Thyroid gland (tissue), 4 donors: ENCODE results near the gene DDX24. TPM values are rescaled to one million over a fixed set of nuclear protein-coding genes. Genes with fewer than 3 reads are reported as not detected.

Experiments
- DNase-seq, 2 donors: peaks; one replicate each; pipeline ENCODE4 v3.0.0-alpha.2; 2019
- H3K27ac ChIP-seq, 3 donors: fragments of 200-600 bp; sonication (generic); 1 replicate in 2 of 3; 2 replicates in 1 of 3; pipeline ENCODE4 v1.5.1; 2016 to 2019; ENCODE audit warnings: mild to moderate bottlenecking in 1 of 3, moderate library complexity in 1 of 3
- H3K27me3 ChIP-seq: fragments of 200-600 bp; sonication (generic); one replicate; pipeline ENCODE4 v1.5.1; 2019
- H3K36me3 ChIP-seq, 2 donors: fragments of 200-600 bp; sonication (generic); one replicate each; pipeline ENCODE4 v1.5.1; 2016 to 2019
- H3K4me1 ChIP-seq, 2 donors: fragments of 200-600 bp; sonication (generic); one replicate each; pipeline ENCODE4 v1.5.1; 2017 to 2019
- H3K4me3 ChIP-seq, 3 donors: fragments of 200-600 bp; sonication (generic); replicated peaks in 1 of 3; 1 replicate in 2 of 3; 2 replicates in 1 of 3; pipeline ENCODE4 v1.5.1; 2016; ENCODE audit warnings: mild to moderate bottlenecking in 1 of 3
- H3K9me3 ChIP-seq: fragments of 200-600 bp; sonication (generic); one replicate; pipeline ENCODE4 v1.5.1; 2017
- CTCF ChIP-seq, 6 experiments: fragments of 200-600 bp in 3 of 6; fragments of 450-650 bp in 3 of 6; sonication (generic) in 3 of 6; IDR thresholded peaks; one replicate each; pipeline ENCODE4 v1.5.1; 2016 to 2019; ENCODE audit warnings: antibody characterized with exemption in 6 of 6, mild to moderate bottlenecking in 2 of 6, inconsistent platforms in 1 of 6, moderate library complexity in 1 of 6
- POLR2A ChIP-seq, 2 donors: fragments of 450-650 bp; IDR thresholded peaks; one replicate each; pipeline ENCODE4 v1.6.1; 2017; ENCODE audit warnings: antibody characterized with exemption in 2 of 2, mild to moderate bottlenecking in 2 of 2, moderate library complexity in 1 of 2
- WGBS, 2 donors: methylation state at CpG; one replicate each; pipeline ENCODE4 v1.1.5; 2017; 5-methylcytosine and 5-hydroxymethylcytosine counted together
- intact Hi-C: fragments of 100-400 bp; cut with DNase I; formaldehyde crosslinking; loops from one replicate; pipeline ENCODE4 v1.15.1; 2023
- total RNA-seq, 4 donors: library from RNA; depleted of rRNA; stranded (reverse); fragments of >200 nt; gene quantifications; one replicate each; pipeline ENCODE4 v1.2.3, GENCODE V29; 2016

Gene DDX24
- total RNA-seq, 4 donors from 2014 or later: 139 to 209 (median 193) TPM

- TF ChIP-seq CTCF (IDR thresholded peaks at IDR 0.05) (no peak), POLR2A (IDR thresholded peaks at IDR 0.05) (no peak)
- intact Hi-C loops: no loop called here
- Histone ChIP-seq H3K4me1 (peaks cover 0 to 9% of the 10 kb centered on the region in 2 donors), H3K9me3 (no peaks in the 10 kb centered on the region), H3K27ac (no peak overlapping the region), H3K27me3 (no peaks in the 10 kb centered on the region), H3K4me3 (no peak overlapping the region), H3K36me3 (peaks cover 56 to 60% of the 10 kb centered on the region in 2 donors)
- DNase-seq: no peak
- WGBS, 2 donors: 83 to 95% methylated on average over 7 of the region's 7 CpGs
Measured at GRCh38 chr14:94046696-94047250, 34.2 kb downstream of the DDX24 start.

GRCh38 chr14:94045563-94046345 lies 35.2 kb downstream of the DDX24 start:
- H3K4me1 ChIP-seq: peaks cover 0 to 12% of the 10 kb centered on the region in 2 donors
- no peak overlapping the region for H3K4me3 ChIP-seq
- TF ChIP-seq CTCF (IDR thresholded peaks at IDR 0.05) (no peak), POLR2A (IDR thresholded peaks at IDR 0.05) (no peak)
- 92 to 94% methylated on average over 15 to 19 of the region's 19 CpGs for WGBS, 2 donors
- intact Hi-C loops: no loop called here
- no peak overlapping the region for H3K27ac ChIP-seq
- no peaks in the 10 kb centered on the region for H3K9me3 ChIP-seq
- DNase-seq: no peak
- no peaks in the 10 kb centered on the region for H3K27me3 ChIP-seq
- H3K36me3 ChIP-seq: peaks cover 47 to 50% of the 10 kb centered on the region in 2 donors

- WGBS, 2 donors: 92 to 97% methylated on average over 8 of the region's 8 CpGs
Measured at GRCh38 chr14:94045101-94045500, 35.9 kb downstream of the DDX24 start.

GRCh38 chr14:94044476-94045091 lies 36.4 kb downstream of the DDX24 start:
- intact Hi-C loops: no loop called here
- no peak overlapping the region for H3K27ac ChIP-seq
- peaks cover 0 to 12% of the 10 kb centered on the region in 2 donors for H3K4me1 ChIP-seq
- TF ChIP-seq CTCF (IDR thresholded peaks at IDR 0.05): no peak
- no peak for TF ChIP-seq POLR2A (IDR thresholded peaks at IDR 0.05)
- H3K9me3 ChIP-seq: no peaks in the 10 kb centered on the region
- no peak for DNase-seq
- 92 to 94% methylated on average over 10 to 19 of the region's 20 CpGs for WGBS, 2 donors
- peaks cover 35 to 38% of the 10 kb centered on the region in 2 donors for H3K36me3 ChIP-seq
- no peaks in the 10 kb centered on the region for H3K27me3 ChIP-seq
- no peak overlapping the region for H3K4me3 ChIP-seq

More at GRCh38 chr14:94045101-94045500, 35.9 kb downstream of the DDX24 start:
- no peak for TF ChIP-seq CTCF (IDR thresholded peaks at IDR 0.05)
- no peak for TF ChIP-seq POLR2A (IDR thresholded peaks at IDR 0.05)
- intact Hi-C loops: no loop called here
- no peak for DNase-seq
- Histone ChIP-seq H3K36me3 (peaks cover 40 to 43% of the 10 kb centered on the region in 2 donors), H3K9me3 (no peaks in the 10 kb centered on the region), H3K4me1 (peaks cover 0 to 12% of the 10 kb centered on the region in 2 donors), H3K27me3 (no peaks in the 10 kb centered on the region), H3K4me3 (no peak overlapping the region), H3K27ac (no peak overlapping the region)
